ENCODE measurements around the gene APLP2. TPM values are rescaled to one million over a fixed set of nuclear protein-coding genes. Genes with fewer than 3 reads are reported as not detected.

The APLP2 gene
- total RNA-seq, 3 donors from 2014 or later (not counting 1 experiment from before 2014, with no cell fraction given): 99.8 to 119 (median 116) TPM

DNA sequence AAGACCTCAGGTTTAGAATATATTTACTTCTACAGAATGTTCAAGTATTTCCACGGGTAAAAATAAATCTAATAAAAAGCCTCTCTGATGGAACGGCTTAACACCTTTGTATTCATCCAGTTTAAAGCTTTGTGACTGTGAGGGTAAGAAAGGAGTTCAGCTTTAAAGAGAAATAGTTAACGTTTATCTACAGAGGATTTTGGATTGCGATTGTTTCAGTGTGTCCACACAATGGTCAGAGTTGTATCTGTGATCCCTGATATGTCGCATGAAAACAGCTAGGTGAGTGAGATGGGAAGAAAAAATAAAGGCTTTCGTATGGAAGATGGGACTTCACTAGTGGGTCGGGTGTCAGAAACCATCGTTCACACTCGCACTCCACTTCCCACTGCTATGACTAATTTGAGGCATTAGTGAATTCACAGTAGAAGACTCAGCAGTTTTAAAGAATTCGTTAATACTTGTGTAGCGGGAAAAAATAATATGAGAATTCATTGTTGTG is 1.6 kb downstream of the APLP2 start:
- whole genome bisulfite sequencing (ENCODE audit: insufficient coverage): 26% methylated on average over 11 of the region's 11 CpGs
- Mint-ChIP-seq H3K4me3 (peak overlapping the region; percentile 94), H3K9me3 (no peaks in the 10 kb centered on the region), H3K4me1 (peaks cover 35 to 45% of the 10 kb centered on the region in 2 donors), H3K36me3 (no peaks in the 10 kb centered on the region), H3K27me3 (ENCODE audit: low read depth in 2 of 2) (no peaks in the 10 kb centered on the region), H3K27ac (peak overlapping the region; percentile 80 to 87)
- DNase-seq (peak in 1 of 2 donors; percentile 24), ATAC-seq (no peak)
- TF ChIP-seq CTCF (IDR thresholded peaks at IDR 0.05): no peak
- H3K4me1 ChIP-seq (ENCODE audit: control insufficient read depth, insufficient read depth, low read length): peaks cover 11% of the 10 kb centered on the region
- H3K9me3 ChIP-seq (ENCODE audit: control insufficient read depth, insufficient read depth, low read length): no peaks in the 10 kb centered on the region
- peak overlapping the region; percentile 27 for H3K27ac ChIP-seq (ENCODE audit: low read length)
- intact Hi-C loops (cut with micrococcal nuclease): loop anchor here (5.0 kb wide), 1 partner anchor 46 kb away; no protein-coding TSS in a partner anchor
- no peaks in the 10 kb centered on the region for H3K27me3 ChIP-seq (ENCODE audit: control insufficient read depth, insufficient read depth, low read length)
- no peaks in the 10 kb centered on the region for H3K36me3 ChIP-seq (ENCODE audit: control insufficient read depth, insufficient read depth, low read length)
- H3K4me3 ChIP-seq (ENCODE audit: low read length): peak overlapping the region; percentile 52

GRCh38 chr11:130074736-130075135 is 5.0 kb downstream of the APLP2 start:
- H3K9me3 ChIP-seq (ENCODE audit: control insufficient read depth, insufficient read depth, low read length): no peaks in the 10 kb centered on the region
- peaks cover 3% of the 10 kb centered on the region for H3K4me1 ChIP-seq (ENCODE audit: control insufficient read depth, insufficient read depth, low read length)
- H3K4me3 ChIP-seq (ENCODE audit: low read length): no peak overlapping the region
- Mint-ChIP-seq H3K4me3 (no peak overlapping the region), H3K4me1 (peaks cover 51 to 55% of the 10 kb centered on the region in 2 donors), H3K9me3 (no peaks in the 10 kb centered on the region), H3K27ac (no peak overlapping the region), H3K36me3 (no peaks in the 10 kb centered on the region), H3K27me3 (ENCODE audit: low read depth in 2 of 2) (no peaks in the 10 kb centered on the region)
- H3K27me3 ChIP-seq (ENCODE audit: control insufficient read depth, insufficient read depth, low read length): no peaks in the 10 kb centered on the region
- intact Hi-C loops (cut with micrococcal nuclease): loop anchor here (5.0 kb wide), 1 partner anchor 43 kb away; no protein-coding TSS in a partner anchor
- no peak for TF ChIP-seq CTCF (IDR thresholded peaks at IDR 0.05)
- WGBS (ENCODE audit: insufficient coverage): 100% methylated on average over 2 of the region's 2 CpGs
- no peak overlapping the region for H3K27ac ChIP-seq (ENCODE audit: low read length)
- no peaks in the 10 kb centered on the region for H3K36me3 ChIP-seq (ENCODE audit: control insufficient read depth, insufficient read depth, low read length)
- no peak for ATAC-seq
- no peak for DNase-seq

DNA sequence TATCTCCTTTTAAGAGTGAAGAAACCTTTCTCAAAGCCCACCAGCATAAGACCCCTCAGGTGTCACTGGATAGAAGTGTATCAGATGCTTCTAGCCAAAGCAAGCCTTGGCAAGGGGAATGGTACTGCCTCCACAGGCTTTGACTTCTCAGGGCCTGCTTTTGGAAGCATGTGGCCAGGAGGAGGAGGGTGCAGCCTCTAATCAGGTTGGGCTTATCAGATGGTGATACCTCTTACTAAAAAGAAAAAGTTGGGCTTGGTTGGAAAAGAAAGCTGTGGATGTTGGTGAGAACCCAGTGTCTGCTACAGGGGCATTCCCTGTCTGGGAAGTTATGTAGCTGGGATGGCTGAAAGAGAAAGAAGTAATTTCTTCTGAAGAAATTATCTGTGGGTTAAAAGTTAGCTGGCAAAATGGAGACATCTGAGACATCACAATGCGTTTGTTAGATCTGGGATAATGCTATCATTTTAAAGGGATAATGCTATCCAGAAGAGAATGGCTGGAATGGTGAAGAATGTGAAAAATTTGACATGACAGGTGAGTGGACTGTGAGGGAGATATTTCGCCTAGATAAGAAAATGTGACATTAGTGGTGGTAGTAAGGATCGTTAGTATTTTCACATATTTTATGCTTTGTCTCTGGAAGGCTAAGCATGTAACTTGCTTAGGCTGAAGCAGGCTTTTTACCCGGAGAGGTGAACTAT is 7.2 kb downstream of the APLP2 start:
- H3K27ac Mint-ChIP-seq: no peak overlapping the region
- no peaks in the 10 kb centered on the region for H3K27me3 Mint-ChIP-seq (ENCODE audit: low read depth in 2 of 2)

More for the DNA sequence above, 7.2 kb downstream of the APLP2 start:
- intact Hi-C loops (cut with micrococcal nuclease): no loop called here
- Histone ChIP-seq H3K27ac (ENCODE audit: low read length) (no peak overlapping the region), H3K4me3 (ENCODE audit: low read length) (no peak overlapping the region), H3K4me1 (ENCODE audit: control insufficient read depth, insufficient read depth, low read length) (peaks cover under 1% of the 10 kb centered on the region), H3K9me3 (ENCODE audit: control insufficient read depth, insufficient read depth, low read length) (no peaks in the 10 kb centered on the region), H3K27me3 (ENCODE audit: control insufficient read depth, insufficient read depth, low read length) (no peaks in the 10 kb centered on the region), H3K36me3 (ENCODE audit: control insufficient read depth, insufficient read depth, low read length) (no peaks in the 10 kb centered on the region)
- Mint-ChIP-seq H3K4me3 (no peak overlapping the region), H3K36me3 (no peaks in the 10 kb centered on the region), H3K4me1 (peaks cover 40% of the 10 kb centered on the region in 2 donors), H3K9me3 (no peaks in the 10 kb centered on the region)
- ATAC-seq (no peak), DNase-seq (no peak)
- 86% methylated on average over 3 of the region's 4 CpGs for WGBS (ENCODE audit: insufficient coverage)
- TF ChIP-seq CTCF (IDR thresholded peaks at IDR 0.05): no peak

All from natural killer cell (primary cell).